IPS-18a (cell line): Measurements from ENCODE around the gene TBC1D19.
"Not testable (repeated sequence)": the region's sequence is repeated elsewhere in the genome, so short reads cannot be mapped to it uniquely, and the experiment has no call there.

Experiments used
- H3K27ac ChIP-seq: one replicate; pipeline ENCODE4 v1.5.1; 2013; ENCODE audit warnings: low read length
- H3K27me3 ChIP-seq: one replicate; pipeline ENCODE4 v1.6.1; 2013; ENCODE audit warnings: mild to moderate bottlenecking, low read length; ENCODE audit not compliant: control insufficient read depth, insufficient read depth
- H3K36me3 ChIP-seq: one replicate; pipeline ENCODE4 v1.6.1; 2013; ENCODE audit warnings: low read depth, low read length; ENCODE audit not compliant: control insufficient read depth
- H3K4me1 ChIP-seq: one replicate; pipeline ENCODE4 v1.6.1; 2013; ENCODE audit warnings: low read depth, low read length; ENCODE audit not compliant: control insufficient read depth
- H3K4me3 ChIP-seq: one replicate; pipeline ENCODE4 v1.5.1; 2013; ENCODE audit warnings: low read length
- H3K9ac ChIP-seq: one replicate; pipeline ENCODE4 v1.6.1; 2013; ENCODE audit warnings: mild to moderate bottlenecking, low read length, moderate library complexity
- H3K9me3 ChIP-seq: one replicate; pipeline ENCODE4 v1.6.1; 2013; ENCODE audit warnings: low read depth, low read length; ENCODE audit not compliant: control insufficient read depth

TBC1D19 gene

GRCh38 chr4:26632916-26633315, 49.0 kb downstream of the TBC1D19 start:
- no peak overlapping the region for H3K4me3 ChIP-seq
- H3K36me3 ChIP-seq, result no peaks in the 10 kb centered on the region
- H3K4me1 ChIP-seq, result no peaks in the 10 kb centered on the region
- no peaks in the 10 kb centered on the region for H3K27me3 ChIP-seq
- H3K9ac ChIP-seq, result no peak overlapping the region
- H3K27ac ChIP-seq, result no peak overlapping the region
- no peaks in the 10 kb centered on the region for H3K9me3 ChIP-seq

GRCh38 chr4:26634237-26634636, 50.4 kb downstream of the TBC1D19 start:
- no peaks in the 10 kb centered on the region for H3K9me3 ChIP-seq
- H3K36me3 ChIP-seq, result no peaks in the 10 kb centered on the region
- no peak overlapping the region for H3K4me3 ChIP-seq
- H3K27me3 ChIP-seq, result no peaks in the 10 kb centered on the region
- no peaks in the 10 kb centered on the region for H3K4me1 ChIP-seq
- no peak overlapping the region for H3K27ac ChIP-seq
- H3K9ac ChIP-seq, result no peak overlapping the region

GRCh38 chr4:26636458-26636857, 52.6 kb downstream of the TBC1D19 start:
- no peaks in the 10 kb centered on the region for H3K4me1 ChIP-seq
- no peaks in the 10 kb centered on the region for H3K36me3 ChIP-seq
- no peak overlapping the region for H3K27ac ChIP-seq
- H3K9me3 ChIP-seq, result no peaks in the 10 kb centered on the region
- H3K4me3 ChIP-seq, result no peak overlapping the region
- H3K9ac ChIP-seq, result no peak overlapping the region
- H3K27me3 ChIP-seq, result no peaks in the 10 kb centered on the region

GRCh38 chr4:26640639-26641038, 56.8 kb downstream of the TBC1D19 start:
- H3K4me1 ChIP-seq, H3K36me3 ChIP-seq, H3K27ac ChIP-seq, H3K9me3 ChIP-seq, H3K9ac ChIP-seq, H3K4me3 ChIP-seq, H3K27me3 ChIP-seq: not testable (repeated sequence)

- Histone ChIP-seq H3K27ac (peak overlapping the region; percentile 55), H3K9ac (no peak overlapping the region), H3K4me3 (no peak overlapping the region), H3K4me1 (peaks cover 12% of the 10 kb centered on the region), H3K27me3 (no peaks in the 10 kb centered on the region), H3K9me3 (no peaks in the 10 kb centered on the region), H3K36me3 (no peaks in the 10 kb centered on the region)
These were observed 63.8 kb downstream of the TBC1D19 start for GRCh38 chr4:26647523-26648224.

GRCh38 chr4:26648260-26648659, 64.4 kb downstream of the TBC1D19 start:
- H3K27me3 ChIP-seq, result no peaks in the 10 kb centered on the region
- H3K9me3 ChIP-seq, result no peaks in the 10 kb centered on the region
- H3K27ac ChIP-seq, result peak overlapping the region; percentile 48
- H3K4me1 ChIP-seq, result peaks cover 12% of the 10 kb centered on the region
- no peaks in the 10 kb centered on the region for H3K36me3 ChIP-seq
- no peak overlapping the region for H3K4me3 ChIP-seq
- no peak overlapping the region for H3K9ac ChIP-seq

- Histone ChIP-seq H3K9me3 (peaks cover 2% of the 10 kb centered on the region), H3K9ac (no peak overlapping the region), H3K36me3 (no peaks in the 10 kb centered on the region), H3K27me3 (no peaks in the 10 kb centered on the region), H3K4me1 (no peaks in the 10 kb centered on the region), H3K27ac (no peak overlapping the region), H3K4me3 (no peak overlapping the region)
These were observed 76.4 kb downstream of the TBC1D19 start for GRCh38 chr4:26660261-26660660.

GRCh38 chr4:26663888-26664287, 80.0 kb downstream of the TBC1D19 start:
- Histone ChIP-seq H3K4me1 (no peaks in the 10 kb centered on the region), H3K27ac (no peak overlapping the region), H3K9ac (no peak overlapping the region), H3K36me3 (no peaks in the 10 kb centered on the region), H3K27me3 (no peaks in the 10 kb centered on the region), H3K4me3 (no peak overlapping the region), H3K9me3 (no peaks in the 10 kb centered on the region)

- peaks cover 8% of the 10 kb centered on the region for H3K4me1 ChIP-seq
- H3K27me3 ChIP-seq, result no peaks in the 10 kb centered on the region
- H3K9ac ChIP-seq, result no peak overlapping the region
These were observed 87.1 kb downstream of the TBC1D19 start for GRCh38 chr4:26670903-26671537.

GRCh38 chr4:26679040-26679695, 95.3 kb downstream of the TBC1D19 start:
- not testable (repeated sequence) for H3K4me3 ChIP-seq, H3K27ac ChIP-seq, H3K9ac ChIP-seq, H3K27me3 ChIP-seq, H3K4me1 ChIP-seq, H3K36me3 ChIP-seq
- peaks cover 16% of the 10 kb centered on the region for H3K9me3 ChIP-seq

More at GRCh38 chr4:26670903-26671537, 87.1 kb downstream of the TBC1D19 start:
- no peak overlapping the region for H3K4me3 ChIP-seq
- H3K36me3 ChIP-seq, result no peaks in the 10 kb centered on the region
- H3K27ac ChIP-seq, result no peak overlapping the region
- H3K9me3 ChIP-seq, result no peaks in the 10 kb centered on the region

- Histone ChIP-seq H3K4me3 (no peak overlapping the region), H3K9me3 (peaks cover 16% of the 10 kb centered on the region), H3K27me3 (no peaks in the 10 kb centered on the region), H3K4me1 (no peaks in the 10 kb centered on the region), H3K36me3 (no peaks in the 10 kb centered on the region), H3K9ac (no peak overlapping the region), H3K27ac (no peak overlapping the region)
These were observed 98.6 kb downstream of the TBC1D19 start for GRCh38 chr4:26682436-26682835.
